ENCODE measurements around the gene EIF4A2.

DNA sequence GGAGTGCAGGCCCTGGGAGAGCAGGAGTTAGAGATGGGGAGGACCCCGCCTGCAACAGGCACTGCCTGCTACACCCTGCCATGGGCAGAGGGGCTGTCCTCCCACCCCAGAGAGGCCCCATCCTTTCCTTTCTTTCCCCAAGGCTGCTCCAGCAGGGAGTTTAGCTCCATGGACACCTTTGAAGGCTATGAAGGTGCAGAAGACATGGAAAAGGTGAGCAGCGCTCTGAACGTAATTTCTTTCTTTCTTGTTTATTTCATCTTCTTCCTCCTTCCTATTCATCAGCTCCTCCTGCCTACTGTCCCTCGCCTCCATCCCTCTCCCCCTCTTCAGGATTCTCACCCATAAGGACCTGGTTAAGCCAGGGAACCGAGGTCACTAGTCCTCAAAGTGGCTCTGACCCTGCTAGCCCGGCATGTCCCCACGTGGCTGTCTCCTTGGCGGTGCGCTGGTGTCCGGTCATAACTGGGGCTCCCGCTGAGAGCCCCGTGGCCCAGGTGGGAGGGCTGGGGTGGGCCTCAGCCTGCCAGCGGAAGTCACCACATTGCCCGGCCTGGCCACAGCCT lies 43.1 kb downstream of the EIF4A2 start:
- TF ChIP-seq, protein P1, sequence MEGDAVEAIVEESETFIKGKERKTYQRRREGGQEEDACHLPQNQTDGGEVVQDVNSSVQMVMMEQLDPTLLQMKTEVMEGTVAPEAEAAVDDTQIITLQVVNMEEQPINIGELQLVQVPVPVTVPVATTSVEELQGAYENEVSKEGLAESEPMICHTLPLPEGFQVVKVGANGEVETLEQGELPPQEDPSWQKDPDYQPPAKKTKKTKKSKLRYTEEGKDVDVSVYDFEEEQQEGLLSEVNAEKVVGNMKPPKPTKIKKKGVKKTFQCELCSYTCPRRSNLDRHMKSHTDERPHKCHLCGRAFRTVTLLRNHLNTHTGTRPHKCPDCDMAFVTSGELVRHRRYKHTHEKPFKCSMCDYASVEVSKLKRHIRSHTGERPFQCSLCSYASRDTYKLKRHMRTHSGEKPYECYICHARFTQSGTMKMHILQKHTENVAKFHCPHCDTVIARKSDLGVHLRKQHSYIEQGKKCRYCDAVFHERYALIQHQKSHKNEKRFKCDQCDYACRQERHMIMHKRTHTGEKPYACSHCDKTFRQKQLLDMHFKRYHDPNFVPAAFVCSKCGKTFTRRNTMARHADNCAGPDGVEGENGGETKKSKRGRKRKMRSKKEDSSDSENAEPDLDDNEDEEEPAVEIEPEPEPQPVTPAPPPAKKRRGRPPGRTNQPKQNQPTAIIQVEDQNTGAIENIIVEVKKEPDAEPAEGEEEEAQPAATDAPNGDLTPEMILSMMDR (IDR thresholded peaks at IDR 0.05) = no peak
- TF ChIP-seq POLR2A (IDR thresholded peaks at IDR 0.05) (no peak), EP300 (IDR thresholded peaks at IDR 0.05) (no peak)
